NCI-H748 treated with DMSO at 0.1 percent for 48 hours (cell line): Measurements from ENCODE around the gene PDE12.
A peak's percentile ranks its signal among the peaks of the same experiment; 100 is the strongest.

Experiments
- DNase-seq: peaks from one replicate; lab custom pipeline; 2025; lab: John Stamatoyannopoulos, UW

Gene PDE12, protein sequence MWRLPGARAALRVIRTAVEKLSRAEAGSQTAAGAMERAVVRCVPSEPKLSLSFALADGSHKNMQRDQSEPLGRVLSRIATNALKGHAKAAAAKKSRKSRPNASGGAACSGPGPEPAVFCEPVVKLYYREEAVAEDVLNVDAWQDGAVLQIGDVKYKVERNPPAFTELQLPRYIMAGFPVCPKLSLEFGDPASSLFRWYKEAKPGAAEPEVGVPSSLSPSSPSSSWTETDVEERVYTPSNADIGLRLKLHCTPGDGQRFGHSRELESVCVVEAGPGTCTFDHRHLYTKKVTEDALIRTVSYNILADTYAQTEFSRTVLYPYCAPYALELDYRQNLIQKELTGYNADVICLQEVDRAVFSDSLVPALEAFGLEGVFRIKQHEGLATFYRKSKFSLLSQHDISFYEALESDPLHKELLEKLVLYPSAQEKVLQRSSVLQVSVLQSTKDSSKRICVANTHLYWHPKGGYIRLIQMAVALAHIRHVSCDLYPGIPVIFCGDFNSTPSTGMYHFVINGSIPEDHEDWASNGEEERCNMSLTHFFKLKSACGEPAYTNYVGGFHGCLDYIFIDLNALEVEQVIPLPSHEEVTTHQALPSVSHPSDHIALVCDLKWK

DNA sequence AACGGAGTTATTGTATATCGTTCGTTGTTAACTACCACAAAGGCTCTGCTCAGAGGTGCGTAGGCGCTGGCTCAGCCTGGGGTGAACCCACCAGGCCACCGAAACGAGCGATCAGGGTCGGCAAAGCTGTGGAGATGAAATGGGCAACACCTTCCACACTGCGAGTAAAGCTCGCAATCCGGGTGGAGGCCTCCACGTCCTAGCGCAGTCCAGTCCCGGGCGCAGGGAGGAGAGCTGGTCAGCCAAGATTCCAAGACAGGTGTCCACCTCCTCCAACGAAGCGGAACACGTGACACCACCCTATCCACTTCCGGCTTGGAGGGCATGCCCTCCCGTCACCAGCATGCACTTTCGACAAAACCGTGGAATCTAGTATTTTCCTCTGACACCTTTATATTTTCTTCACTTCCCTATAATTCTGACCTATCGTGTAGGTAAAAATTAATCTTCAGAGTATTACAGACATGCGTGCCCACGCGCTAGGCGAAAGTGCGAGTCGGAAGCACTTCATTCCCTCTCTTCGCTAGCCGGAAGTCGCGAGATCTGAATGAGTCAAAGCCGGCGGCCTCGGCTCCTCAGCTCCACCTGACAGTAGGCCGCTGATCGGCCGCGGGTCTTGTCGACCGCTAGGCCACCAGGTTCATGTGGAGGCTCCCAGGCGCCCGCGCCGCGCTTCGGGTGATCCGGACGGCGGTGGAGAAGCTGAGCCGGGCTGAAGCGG, at the start of gene PDE12:
Gene PDE12 (plus strand): TSS at position 537 of the 721 bp plus-strand sequence. CDS start 106 bp downstream, at position 643.
- DNase-seq = peak; percentile 38

- DNase-seq = no peak
Observed at GRCh38 chr3:57512166-57512565, 43.9 kb upstream of the PDE12 start.

DNA sequence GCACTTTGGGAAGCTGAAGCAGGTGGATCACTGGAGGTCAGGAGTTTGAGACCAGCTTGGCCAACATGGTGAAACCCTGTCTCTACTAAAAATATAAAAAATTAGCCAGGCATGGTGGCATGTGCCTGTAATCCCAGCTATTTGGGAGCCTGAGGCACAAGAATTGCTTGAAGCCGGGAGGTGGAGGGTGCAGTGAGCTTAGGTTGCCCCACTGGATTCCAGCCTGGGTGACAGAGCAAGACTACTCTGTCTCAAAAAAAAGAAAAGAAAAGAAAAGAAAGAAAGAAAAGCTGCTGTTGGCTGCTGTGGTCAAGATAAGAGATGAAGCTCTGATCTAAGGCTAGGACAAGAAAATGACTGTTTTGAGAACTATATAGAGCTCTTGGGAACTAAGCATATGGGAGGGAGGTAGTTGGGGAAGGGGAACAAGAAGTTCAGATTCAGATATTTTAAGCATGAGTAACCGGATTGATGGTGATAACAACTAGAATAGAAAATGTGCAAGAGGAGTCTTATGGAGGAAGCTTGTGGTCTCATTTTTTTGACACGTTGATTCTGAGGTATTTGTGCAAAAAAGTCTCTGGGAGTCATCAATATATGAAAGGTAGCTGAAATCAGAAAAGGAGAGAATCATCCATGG, 37.7 kb upstream of the PDE12 start:
- no peak for DNase-seq

DNA sequence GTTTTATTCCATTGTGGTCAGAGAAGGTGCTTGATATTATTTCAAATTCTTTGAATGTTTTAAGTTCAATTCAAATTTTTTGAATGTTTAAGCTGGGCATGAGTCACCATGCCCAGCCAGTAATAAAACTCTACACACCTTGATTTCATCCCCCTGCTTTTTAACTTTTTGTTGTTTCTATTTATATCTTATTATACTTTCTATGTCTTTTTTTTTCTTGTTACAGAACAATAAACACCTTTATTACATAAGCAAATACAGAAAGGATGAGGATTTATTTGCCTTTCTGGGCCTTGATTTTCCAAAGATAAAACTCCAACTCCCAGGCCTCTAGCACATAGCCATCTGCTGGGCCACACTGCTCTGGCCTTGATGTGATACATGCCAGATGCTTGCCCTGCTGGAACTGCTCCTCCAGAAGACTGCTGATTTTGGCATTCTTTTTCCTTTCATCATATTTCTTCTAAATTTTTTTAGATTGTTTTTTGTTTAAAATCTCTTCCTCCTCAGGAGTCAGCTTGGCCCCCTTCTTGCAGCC, 25.9 kb upstream of the PDE12 start:
- DNase-seq = no peak

DNA sequence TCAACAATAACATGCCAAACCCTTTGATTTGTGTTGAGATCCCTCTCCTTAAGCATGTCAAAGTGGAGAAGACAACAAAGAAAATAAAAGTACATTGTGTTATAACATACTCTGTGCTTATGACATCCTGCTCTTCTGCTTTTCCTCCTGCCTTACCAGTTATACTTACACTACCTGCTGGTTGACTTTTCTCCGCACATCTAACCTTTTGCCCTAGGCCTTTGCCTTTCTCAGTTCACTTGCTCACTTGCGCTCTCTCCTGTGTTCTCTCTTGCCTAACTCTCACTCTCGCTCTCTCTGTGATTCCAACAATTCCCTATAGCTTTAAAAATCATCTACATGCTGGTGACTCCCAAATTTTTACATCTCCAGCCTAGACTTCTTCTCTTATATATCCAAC, 17.6 kb upstream of the PDE12 start:
- no peak for DNase-seq

DNA sequence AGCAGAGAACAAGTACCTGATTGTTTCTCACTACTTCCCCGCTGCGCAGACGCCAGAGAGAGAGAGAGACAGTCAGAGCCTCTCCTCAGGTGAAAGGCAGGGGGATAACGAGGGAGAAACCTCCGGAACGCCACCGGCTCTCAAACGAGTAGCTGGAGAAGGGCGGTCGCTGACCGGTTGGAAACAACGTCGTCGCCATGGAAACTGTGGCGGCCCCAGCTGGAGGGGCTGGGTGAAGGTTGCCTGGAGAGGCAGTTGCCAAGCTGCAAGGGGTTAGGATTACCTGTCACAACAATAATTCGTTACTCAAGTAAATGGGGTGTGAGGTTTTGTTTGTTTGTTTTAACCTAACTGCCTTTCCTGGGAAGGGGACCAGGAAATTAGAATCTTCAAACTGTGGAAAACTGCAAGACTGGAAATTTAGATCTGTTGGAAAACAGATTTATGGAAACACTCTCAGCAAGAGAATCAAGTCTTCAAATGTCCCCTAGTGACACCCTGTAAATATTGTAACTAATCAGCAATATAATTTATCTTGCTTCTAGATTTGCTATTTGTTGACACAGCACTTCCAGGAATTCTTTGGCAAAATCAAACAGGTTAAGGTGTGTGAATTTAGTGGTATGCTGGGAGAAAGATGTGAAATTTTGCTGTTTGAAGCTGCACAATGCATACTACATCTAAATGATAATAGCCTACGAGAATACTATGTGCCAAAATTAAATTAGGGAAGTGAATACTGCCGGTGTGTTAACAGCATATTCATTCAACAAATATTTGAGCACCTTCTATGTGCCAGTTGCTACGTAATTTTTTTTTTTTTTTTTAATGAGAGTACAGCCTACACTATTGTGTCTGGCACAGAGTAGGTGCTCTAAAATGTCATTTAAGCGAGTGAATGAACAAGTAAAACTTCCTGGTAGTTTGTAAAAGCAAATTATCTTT, 11.6 kb upstream of the PDE12 start, which contains the start of gene DNAH12:
Gene DNAH12 (minus strand): TSS at position 164 of the 945 bp plus-strand sequence. CDS start 1,474 bp downstream, outside the sequence.
- peak; percentile 89 for DNase-seq

DNA sequence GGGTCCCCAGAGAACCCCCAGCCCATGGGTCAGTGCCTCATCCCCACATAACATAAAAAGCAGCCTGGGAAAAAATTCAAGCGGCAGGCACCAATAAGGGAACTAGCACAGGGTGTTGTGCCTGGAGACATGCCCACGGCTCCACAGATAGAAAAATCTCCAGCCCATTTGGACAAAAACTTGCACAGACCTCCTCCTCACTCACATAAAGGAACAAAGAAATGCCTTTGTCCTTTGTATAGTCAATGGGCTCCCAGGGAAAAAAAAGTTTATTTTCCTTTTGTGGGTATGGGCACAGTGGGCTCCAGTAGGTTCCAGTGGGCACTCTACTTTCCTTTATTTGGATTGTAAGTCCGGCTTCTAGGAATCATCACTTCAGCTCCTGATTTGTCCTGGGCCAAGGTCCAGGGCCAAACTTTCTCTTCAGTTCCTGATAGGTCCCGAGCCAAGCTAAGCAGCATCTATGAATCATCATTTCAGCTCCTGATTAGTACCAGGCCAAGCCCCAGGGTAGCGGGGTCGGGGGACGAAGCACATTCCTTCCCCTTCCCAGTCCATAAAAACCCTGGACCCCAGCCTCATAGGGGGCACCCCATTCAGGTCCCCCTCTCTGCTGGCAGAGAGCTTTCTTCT, 10.3 kb upstream of the PDE12 start:
- DNase-seq = no peak

GRCh38 chr3:57546616-57547015, 9.5 kb upstream of the PDE12 start:
- DNase-seq = no peak

- DNase-seq = no peak
Observed at GRCh38 chr3:57555306-57555705, 768 bp upstream of the PDE12 start.

GRCh38 chr3:57556459-57557084, 498 bp downstream of the PDE12 start:
- DNase-seq = no peak

DNA sequence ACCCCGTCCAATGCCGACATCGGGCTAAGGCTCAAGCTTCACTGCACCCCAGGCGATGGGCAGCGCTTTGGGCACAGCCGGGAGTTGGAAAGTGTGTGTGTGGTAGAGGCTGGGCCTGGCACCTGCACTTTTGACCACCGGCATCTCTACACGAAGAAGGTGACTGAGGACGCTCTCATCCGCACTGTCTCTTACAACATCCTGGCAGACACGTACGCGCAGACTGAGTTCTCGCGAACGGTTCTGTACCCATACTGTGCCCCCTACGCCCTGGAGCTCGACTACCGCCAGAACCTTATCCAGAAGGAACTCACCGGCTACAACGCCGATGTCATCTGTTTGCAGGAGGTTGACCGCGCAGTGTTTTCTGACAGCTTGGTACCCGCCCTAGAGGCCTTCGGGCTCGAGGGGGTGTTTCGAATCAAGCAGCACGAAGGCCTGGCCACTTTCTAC, 1.0 kb downstream of the PDE12 start:
- no peak for DNase-seq

GRCh38 chr3:57559526-57559925, 3.5 kb downstream of the PDE12 start:
- DNase-seq = no peak

DNA sequence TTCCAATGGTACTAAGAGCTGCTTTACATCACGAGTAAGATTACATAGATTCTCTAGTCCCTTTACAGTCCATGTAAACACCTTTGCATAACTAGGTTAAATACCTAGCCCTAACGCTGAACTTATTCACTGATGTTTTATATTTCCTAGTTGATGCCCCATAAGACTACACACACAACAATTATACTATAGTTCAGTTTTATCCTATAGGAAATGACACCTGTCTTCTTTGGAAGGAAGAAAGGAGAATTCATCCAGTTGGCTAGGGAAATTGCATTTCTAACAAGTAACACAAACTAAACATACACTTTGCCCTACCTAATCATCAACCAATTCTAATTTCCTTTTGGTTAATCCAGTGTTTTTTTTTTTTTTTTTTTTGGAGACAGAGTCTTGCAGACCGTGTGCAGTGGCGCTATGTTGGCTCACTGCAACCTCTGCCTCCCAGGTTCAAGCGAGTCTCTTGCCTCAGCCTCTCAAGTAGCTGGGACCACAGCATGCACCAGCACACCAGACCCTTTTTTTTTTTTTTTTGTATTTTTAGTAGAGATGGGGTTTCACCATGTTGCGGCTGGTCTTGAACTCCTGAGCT, 13.9 kb downstream of the PDE12 start:
- DNase-seq = no peak

GRCh38 chr3:57570878-57571277, 14.8 kb downstream of the PDE12 start:
- no peak for DNase-seq

GRCh38 chr3:57572096-57572495, 16.0 kb downstream of the PDE12 start:
- no peak for DNase-seq

- no peak for DNase-seq
Observed at GRCh38 chr3:57575966-57576626, 20.0 kb downstream of the PDE12 start.

DNA sequence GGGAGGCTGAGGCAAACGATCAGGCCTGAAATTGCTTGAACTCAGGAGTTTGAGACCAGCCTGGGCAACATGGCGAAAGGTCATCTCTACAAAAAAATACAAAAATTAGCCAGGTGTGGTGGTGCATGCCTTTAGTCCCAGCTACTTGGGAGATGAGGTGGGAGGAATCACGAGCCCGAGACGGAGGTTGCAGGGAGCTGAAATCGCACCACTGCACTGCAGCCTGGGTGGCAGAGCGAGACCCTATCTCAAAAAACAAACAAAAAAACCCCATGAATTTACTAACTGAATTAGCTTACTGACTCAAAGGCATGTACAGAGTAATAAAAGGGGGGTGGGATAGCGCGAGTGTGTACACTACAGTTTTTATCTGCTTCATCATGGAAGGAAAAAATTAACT, 21.7 kb downstream of the PDE12 start:
- no peak for DNase-seq

DNA sequence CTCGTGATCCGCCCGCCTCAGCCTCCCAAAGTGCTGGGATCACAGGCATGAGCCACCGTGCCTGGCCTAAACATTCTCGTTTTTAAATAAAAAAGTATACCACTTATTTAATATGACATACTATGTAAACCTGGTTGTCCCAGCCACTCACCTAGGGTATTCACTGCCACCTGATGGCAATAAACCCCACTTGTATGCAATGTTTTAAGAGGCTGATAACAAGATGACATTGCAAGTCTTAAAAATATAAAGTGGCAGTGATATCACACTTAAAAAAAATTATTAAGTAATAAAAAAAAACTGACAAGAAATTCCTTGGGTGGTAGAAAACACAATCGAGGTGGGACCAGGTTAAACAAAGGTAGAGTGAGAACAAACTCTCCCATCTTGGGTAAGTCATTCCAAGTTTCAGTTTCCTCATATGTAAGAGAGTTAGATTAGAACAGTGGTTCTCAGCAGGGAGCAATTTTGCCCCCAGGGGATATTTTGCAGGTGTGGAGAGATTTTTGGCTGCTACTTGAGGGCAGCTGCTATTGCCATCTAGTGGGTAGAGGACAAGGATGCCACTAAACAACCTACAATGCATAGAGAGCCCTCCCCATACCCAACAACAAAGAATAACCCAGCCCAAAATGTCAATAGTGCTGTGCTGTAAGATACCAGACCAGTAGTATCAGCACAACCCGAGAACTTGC, 26.5 kb downstream of the PDE12 start:
- DNase-seq = no peak
